Vein endothelial cell (primary cell): ENCODE results near the gene KCNC2. TPM values are rescaled to one million over a fixed set of nuclear protein-coding genes. Genes with fewer than 3 reads are reported as not detected.

Source experiments
- total RNA-seq: library from RNA; depleted of rRNA; stranded (reverse); fragments of >200 nt; gene quantifications from 2 replicates; pipeline ENCODE4 v1.2.3, GENCODE V29; 2012

The KCNC2 gene
- total RNA-seq, result not detected in 2 replicates

GRCh38 chr12:75209812-75210138 is at the start of gene KCNC2:
Gene KCNC2, minus strand, starts transcription at chr12:75209839.

Other genes with a start within 250 kb of the KCNC2 start
- under 0.01 and 0.57 TPM in 2 replicates for gene CAPS2, start 120.5 kb upstream of the KCNC2 start, total RNA-seq
- not detected in 2 replicates for gene GLIPR1L1, start 124.8 kb upstream of the KCNC2 start, total RNA-seq
- gene GLIPR1L2, start 181.2 kb upstream of the KCNC2 start, total RNA-seq, result 0.33 TPM in 1 of 2 replicates, not detected in the other